Sigmoid colon (tissue), 7 donors: Measurements from ENCODE around the gene TRAM2. TPM values are rescaled to one million over a fixed set of nuclear protein-coding genes. Genes with fewer than 3 reads are reported as not detected.

Experiments used
- DNase-seq: peaks from one replicate; pipeline ENCODE4 v3.0.0-alpha.2; 2019
- H3K27ac ChIP-seq, 4 donors: fragments of 200-600 bp; sonication (generic); one replicate each; pipeline ENCODE4 v1.5.1; 2016 to 2019; ENCODE audit warnings: mild to moderate bottlenecking in 1 of 4
- H3K27me3 ChIP-seq, 3 donors: fragments of 200-600 bp; sonication (generic); one replicate each; pipeline ENCODE4 v1.5.1; 2019; ENCODE audit warnings: mild to moderate bottlenecking in 1 of 3
- H3K36me3 ChIP-seq, 4 donors: fragments of 200-600 bp; sonication (generic); one replicate each; pipeline ENCODE4 v1.5.1; 2016 to 2019
- H3K4me1 ChIP-seq, 4 donors: fragments of 200-600 bp; sonication (generic); one replicate each; pipeline ENCODE4 v1.5.1; 2017 to 2019
- H3K4me3 ChIP-seq, 4 donors: fragments of 200-600 bp; sonication (generic); one replicate each; pipeline ENCODE4 v1.5.1; 2017 to 2019; ENCODE audit warnings: mild to moderate bottlenecking in 2 of 4, moderate library complexity in 1 of 4
- H3K9me3 ChIP-seq, 4 donors: fragments of 200-600 bp in 3 of 4; sonication (generic) in 3 of 4; one replicate each; pipeline versions ENCODE4 v1.5.1 to v1.6.1; 2013 to 2019
- EP300 ChIP-seq, 4 donors: sonication (generic); formaldehyde crosslinking; IDR thresholded peaks; one replicate each; pipeline ENCODE4 v1.6.1; 2017; ENCODE audit warnings: antibody characterized with exemption in 4 of 4
- POLR2A ChIP-seq, 2 donors: fragments of 450-650 bp; IDR thresholded peaks; one replicate each; pipeline ENCODE4 v1.6.1; 2016; ENCODE audit warnings: antibody characterized with exemption in 2 of 2, mild to moderate bottlenecking in 2 of 2, moderate library complexity in 2 of 2
- POLR2AphosphoS5 ChIP-seq, 4 donors: sonication (generic); formaldehyde crosslinking; IDR thresholded peaks; one replicate each; pipeline ENCODE4 v1.6.1; 2017; ENCODE audit warnings: antibody characterized with exemption in 4 of 4
- WGBS, 2 donors: extraction: QIAGEN DNeasy Blood & Tissue Kit; methylation state at CpG; one replicate each; pipeline ENCODE4 v1.1.7; 2013; 5-methylcytosine and 5-hydroxymethylcytosine counted together
- intact Hi-C: fragments of 100-400 bp; cut with DNase I; formaldehyde crosslinking; loops from one replicate; pipeline ENCODE4 v1.15.1; 2023
- polyA plus RNA-seq, 3 donors: library from polyadenylated mRNA; stranded (reverse); fragments of 200-250 nt; gene quantifications; one replicate each; pipeline ENCODE4 v1.2.3, GENCODE V29; 2013
- total RNA-seq, 4 donors: library from RNA; depleted of rRNA; stranded (reverse); fragments of >200 nt; gene quantifications; one replicate each; pipeline ENCODE4 v1.1.0, GENCODE V29; 2016
- TF ChIP-seq, protein P1 (sequence below), 4 experiments: fragments of 450-650 bp in 3 of 4; fragments of 200-600 bp in 1 of 4; IDR thresholded peaks; one replicate each; pipeline ENCODE4 v1.5.1; 2016 to 2019; ENCODE audit warnings: antibody characterized with exemption in 4 of 4, mild to moderate bottlenecking in 3 of 4, moderate library complexity in 2 of 4
- donor health status: healthy with polysubstance abuse.
- donor health status: Bipolar disorder and iron deficiency.
- donor health status: healthy.

TRAM2 gene
- total and polyA plus RNA-seq, 7 donors: 1.8 to 15.0 (median 10.7) TPM

DNA sequence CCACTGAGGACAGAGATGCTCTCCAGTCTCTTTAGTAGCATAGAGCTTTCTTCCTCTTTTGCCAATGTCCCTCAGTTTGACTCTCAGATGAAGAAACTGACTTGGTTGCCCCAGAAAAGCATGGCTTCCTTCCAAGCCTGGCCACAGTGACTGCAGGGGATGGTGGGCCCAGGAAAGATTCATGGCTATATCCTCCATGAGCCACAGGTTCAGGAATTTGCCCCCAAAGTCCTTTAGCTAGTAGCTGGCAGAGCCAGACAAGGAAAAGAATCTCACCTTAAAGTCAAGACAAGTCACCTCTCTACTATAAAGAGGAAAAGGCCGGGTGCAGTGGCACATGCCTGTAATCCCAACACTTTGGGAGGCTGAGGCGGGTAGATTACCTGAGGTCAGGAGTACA is 43.4 kb downstream of the TRAM2 start:
- DNase-seq: no peak
- intact Hi-C loops: no loop called here
- H3K27me3 ChIP-seq: no peaks in the 10 kb centered on the region
- peaks cover 5 to 24% (median 10%) of the 10 kb centered on the region in 4 donors for H3K36me3 ChIP-seq
- H3K27ac ChIP-seq: no peak overlapping the region
- H3K4me3 ChIP-seq: no peak overlapping the region
- WGBS, 2 donors: 100% methylated on average over 2 of the region's 2 CpGs
- no peaks in the 10 kb centered on the region for H3K9me3 ChIP-seq
- TF ChIP-seq, protein P1, sequence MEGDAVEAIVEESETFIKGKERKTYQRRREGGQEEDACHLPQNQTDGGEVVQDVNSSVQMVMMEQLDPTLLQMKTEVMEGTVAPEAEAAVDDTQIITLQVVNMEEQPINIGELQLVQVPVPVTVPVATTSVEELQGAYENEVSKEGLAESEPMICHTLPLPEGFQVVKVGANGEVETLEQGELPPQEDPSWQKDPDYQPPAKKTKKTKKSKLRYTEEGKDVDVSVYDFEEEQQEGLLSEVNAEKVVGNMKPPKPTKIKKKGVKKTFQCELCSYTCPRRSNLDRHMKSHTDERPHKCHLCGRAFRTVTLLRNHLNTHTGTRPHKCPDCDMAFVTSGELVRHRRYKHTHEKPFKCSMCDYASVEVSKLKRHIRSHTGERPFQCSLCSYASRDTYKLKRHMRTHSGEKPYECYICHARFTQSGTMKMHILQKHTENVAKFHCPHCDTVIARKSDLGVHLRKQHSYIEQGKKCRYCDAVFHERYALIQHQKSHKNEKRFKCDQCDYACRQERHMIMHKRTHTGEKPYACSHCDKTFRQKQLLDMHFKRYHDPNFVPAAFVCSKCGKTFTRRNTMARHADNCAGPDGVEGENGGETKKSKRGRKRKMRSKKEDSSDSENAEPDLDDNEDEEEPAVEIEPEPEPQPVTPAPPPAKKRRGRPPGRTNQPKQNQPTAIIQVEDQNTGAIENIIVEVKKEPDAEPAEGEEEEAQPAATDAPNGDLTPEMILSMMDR (IDR thresholded peaks at IDR 0.05): no peak
- TF ChIP-seq POLR2A (IDR thresholded peaks at IDR 0.05): no peak
- TF ChIP-seq EP300 (IDR thresholded peaks at IDR 0.05): no peak
- TF ChIP-seq POLR2AphosphoS5 (IDR thresholded peaks at IDR 0.05): no peak
- peaks cover 0 to 30% (median 22%) of the 10 kb centered on the region in 4 donors for H3K4me1 ChIP-seq

DNA sequence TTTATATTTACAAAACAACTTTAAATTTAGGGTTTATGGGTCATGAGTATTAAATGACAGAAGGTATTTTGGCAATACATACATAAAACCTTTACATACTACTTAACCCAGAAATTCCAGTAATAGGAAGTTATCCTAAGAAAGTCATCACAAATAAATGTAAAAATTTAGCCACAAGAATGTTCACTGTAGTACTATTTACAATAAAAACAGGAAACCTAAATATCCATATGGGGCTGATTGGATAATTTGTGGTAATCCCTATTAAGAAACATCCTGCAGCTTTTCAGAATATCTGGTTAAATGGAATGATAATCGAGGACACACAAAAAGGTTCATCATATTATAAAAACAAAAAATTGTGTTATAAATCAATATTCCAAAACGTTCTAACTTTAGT is 44.4 kb downstream of the TRAM2 start:
- WGBS, 2 donors: 86 to 94% methylated on average over 2 of the region's 2 CpGs
- Histone ChIP-seq H3K4me1 (peaks cover 0 to 19% (median 11%) of the 10 kb centered on the region in 4 donors), H3K4me3 (no peak overlapping the region), H3K27me3 (no peaks in the 10 kb centered on the region), H3K9me3 (no peaks in the 10 kb centered on the region), H3K27ac (no peak overlapping the region), H3K36me3 (peaks cover 5 to 24% (median 10%) of the 10 kb centered on the region in 4 donors)
- intact Hi-C loops: no loop called here
- TF ChIP-seq EP300 (IDR thresholded peaks at IDR 0.05) (no peak), POLR2A (IDR thresholded peaks at IDR 0.05) (no peak), POLR2AphosphoS5 (IDR thresholded peaks at IDR 0.05) (no peak)
- TF ChIP-seq, protein P1 (IDR thresholded peaks at IDR 0.05): no peak
- DNase-seq: no peak

DNA sequence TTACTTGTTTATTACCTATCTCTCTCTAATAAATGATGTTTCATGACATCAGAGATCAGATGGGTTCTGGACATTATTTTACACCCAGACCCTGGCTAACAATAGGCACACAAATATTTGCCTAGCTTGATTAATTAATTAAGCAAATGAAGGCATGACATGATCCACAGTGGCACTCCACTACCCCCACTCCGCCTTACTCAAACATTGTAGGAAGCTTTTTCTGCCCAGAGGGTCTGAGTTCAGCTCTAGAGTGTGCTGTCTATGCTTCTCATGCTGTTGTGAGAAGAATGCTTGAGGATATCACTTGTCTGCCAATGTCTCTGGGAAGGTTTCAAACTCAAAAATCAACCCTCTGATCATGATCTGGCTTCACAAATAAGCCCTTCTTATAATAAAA is 45.0 kb downstream of the TRAM2 start:
- intact Hi-C loops: no loop called here
- H3K4me3 ChIP-seq: no peak overlapping the region
- H3K9me3 ChIP-seq: no peaks in the 10 kb centered on the region
- H3K4me1 ChIP-seq: peaks cover 0 to 13% (median 5%) of the 10 kb centered on the region in 4 donors
- no peak for DNase-seq
- no peaks in the 10 kb centered on the region for H3K27me3 ChIP-seq
- H3K36me3 ChIP-seq: peaks cover 5 to 24% (median 10%) of the 10 kb centered on the region in 4 donors
- no peak overlapping the region for H3K27ac ChIP-seq
- TF ChIP-seq EP300 (IDR thresholded peaks at IDR 0.05) (no peak), POLR2AphosphoS5 (IDR thresholded peaks at IDR 0.05) (no peak), POLR2A (IDR thresholded peaks at IDR 0.05) (no peak)
- TF ChIP-seq, protein P1 (IDR thresholded peaks at IDR 0.05): no peak
- 98% methylated on average over 1 of the region's 1 CpG for WGBS, 2 donors

GRCh38 chr6:52531396-52531795 is 45.5 kb downstream of the TRAM2 start:
- DNase-seq: no peak
- intact Hi-C loops: no loop called here
- H3K27ac ChIP-seq: no peak overlapping the region
- H3K36me3 ChIP-seq: peaks cover 5 to 24% (median 10%) of the 10 kb centered on the region in 4 donors
- H3K4me3 ChIP-seq: no peak overlapping the region
- no peak for TF ChIP-seq EP300 (IDR thresholded peaks at IDR 0.05)
- TF ChIP-seq, protein P1 (IDR thresholded peaks at IDR 0.05): no peak
- no peak for TF ChIP-seq POLR2AphosphoS5 (IDR thresholded peaks at IDR 0.05)
- TF ChIP-seq POLR2A (IDR thresholded peaks at IDR 0.05): no peak
- peaks cover 0 to 9% (median 4%) of the 10 kb centered on the region in 4 donors for H3K4me1 ChIP-seq
- H3K9me3 ChIP-seq: no peaks in the 10 kb centered on the region
- 95% methylated on average over 4 of the region's 4 CpGs for WGBS, 2 donors
- no peaks in the 10 kb centered on the region for H3K27me3 ChIP-seq

- intact Hi-C loops: no loop called here
- DNase-seq: no peak
- peaks cover 4 to 20% (median 9%) of the 10 kb centered on the region in 4 donors for H3K36me3 ChIP-seq
- no peaks in the 10 kb centered on the region for H3K9me3 ChIP-seq
- H3K4me3 ChIP-seq: no peak overlapping the region
- no peaks in the 10 kb centered on the region for H3K27me3 ChIP-seq
- no peak overlapping the region for H3K27ac ChIP-seq
- 93 to 96% methylated on average over 10 of the region's 10 CpGs for WGBS, 2 donors
- H3K4me1 ChIP-seq: peaks cover 0 to 5% (median 0%) of the 10 kb centered on the region in 4 donors
- TF ChIP-seq POLR2AphosphoS5 (IDR thresholded peaks at IDR 0.05) (no peak), EP300 (IDR thresholded peaks at IDR 0.05) (no peak), POLR2A (IDR thresholded peaks at IDR 0.05) (no peak)
Observed at GRCh38 chr6:52530351-52530750, 46.5 kb downstream of the TRAM2 start.
